DOHH2 (cell line): Measurements from ENCODE around the gene ARF6.

Experiments
- EZH2phosphoT487 ChIP-seq: fragments of 200-600 bp; sonication (generic); IDR thresholded peaks from 2 replicates; pipeline ENCODE4 v1.6.1; 2017; ENCODE audit warnings: borderline replicate concordance, mild to moderate bottlenecking, antibody characterized with exemption, low read length, moderate library complexity, mixed read lengths
- TF ChIP-seq, protein P1 (sequence below): fragments of 200-600 bp; sonication (generic); IDR thresholded peaks from one replicate; pipeline ENCODE4 v1.5.1; 2014; ENCODE audit warnings: antibody characterized with exemption, mild to moderate bottlenecking, low read depth, low read length; ENCODE audit not compliant: poor library complexity, severe bottlenecking

DNA sequence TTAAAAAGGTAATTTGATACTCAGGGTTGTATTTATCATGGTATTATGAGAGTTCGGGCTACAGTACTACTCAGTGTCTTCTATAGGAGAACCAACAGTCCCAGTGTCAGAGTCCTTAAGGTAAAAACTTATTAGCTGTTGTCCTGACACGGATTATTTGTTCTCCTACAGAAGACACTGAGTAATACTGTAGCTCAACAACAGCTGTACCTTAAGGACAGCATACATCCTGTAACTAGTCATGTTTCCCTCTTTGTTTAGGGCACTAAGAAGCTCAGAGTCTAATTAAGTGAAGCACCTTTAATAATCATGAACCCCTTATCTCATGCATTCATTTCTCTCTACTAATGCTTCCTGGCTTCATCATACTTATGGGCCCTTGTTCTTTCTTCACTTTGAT is 33.9 kb downstream of the ARF6 start:
- TF ChIP-seq, protein P1, sequence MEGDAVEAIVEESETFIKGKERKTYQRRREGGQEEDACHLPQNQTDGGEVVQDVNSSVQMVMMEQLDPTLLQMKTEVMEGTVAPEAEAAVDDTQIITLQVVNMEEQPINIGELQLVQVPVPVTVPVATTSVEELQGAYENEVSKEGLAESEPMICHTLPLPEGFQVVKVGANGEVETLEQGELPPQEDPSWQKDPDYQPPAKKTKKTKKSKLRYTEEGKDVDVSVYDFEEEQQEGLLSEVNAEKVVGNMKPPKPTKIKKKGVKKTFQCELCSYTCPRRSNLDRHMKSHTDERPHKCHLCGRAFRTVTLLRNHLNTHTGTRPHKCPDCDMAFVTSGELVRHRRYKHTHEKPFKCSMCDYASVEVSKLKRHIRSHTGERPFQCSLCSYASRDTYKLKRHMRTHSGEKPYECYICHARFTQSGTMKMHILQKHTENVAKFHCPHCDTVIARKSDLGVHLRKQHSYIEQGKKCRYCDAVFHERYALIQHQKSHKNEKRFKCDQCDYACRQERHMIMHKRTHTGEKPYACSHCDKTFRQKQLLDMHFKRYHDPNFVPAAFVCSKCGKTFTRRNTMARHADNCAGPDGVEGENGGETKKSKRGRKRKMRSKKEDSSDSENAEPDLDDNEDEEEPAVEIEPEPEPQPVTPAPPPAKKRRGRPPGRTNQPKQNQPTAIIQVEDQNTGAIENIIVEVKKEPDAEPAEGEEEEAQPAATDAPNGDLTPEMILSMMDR: no peak
- TF ChIP-seq EZH2phosphoT487: no peak
